Mesendoderm (in vitro differentiated cells): Measurements from ENCODE around the gene C1QL4.

Experiments
- DNase-seq: peaks from one replicate; pipeline ENCODE4 v3.0.0; 2013
- H2AK5ac ChIP-seq: 2 replicates; pipeline ENCODE4 v1.6.1; 2013; ENCODE audit warnings: low read length, inconsistent platforms
- H2BK120ac ChIP-seq: 2 replicates; pipeline ENCODE4 v1.6.1; 2013; ENCODE audit warnings: low read depth, mild to moderate bottlenecking, low read length, moderate library complexity, mixed read lengths
- H2BK15ac ChIP-seq: replicated peaks from 2 replicates; pipeline ENCODE4 v1.6.1; 2013; ENCODE audit warnings: low read depth, mild to moderate bottlenecking, moderate library complexity
- H2BK5ac ChIP-seq: 2 replicates; pipeline ENCODE4 v1.6.1; 2013; ENCODE audit warnings: low read length, inconsistent platforms
- H3K18ac ChIP-seq: 2 replicates; pipeline ENCODE4 v1.6.1; 2013; ENCODE audit warnings: mild to moderate bottlenecking, low read length, mixed read lengths
- H3K23ac ChIP-seq: one replicate; pipeline ENCODE4 v1.6.1; 2013; ENCODE audit warnings: low read length
- H3K27ac ChIP-seq: 2 replicates; pipeline ENCODE4 v1.5.1; 2013; ENCODE audit warnings: low read depth, mild to moderate bottlenecking, inconsistent platforms, low read length, moderate library complexity
- H3K27me3 ChIP-seq: 2 replicates; pipeline ENCODE4 v1.6.1; 2013; ENCODE audit warnings: low read length, control low read depth, mild to moderate bottlenecking, inconsistent platforms; ENCODE audit not compliant: insufficient read depth, poor library complexity
- H3K36me3 ChIP-seq: 2 replicates; pipeline ENCODE4 v1.6.1; 2013; ENCODE audit warnings: low read length, inconsistent platforms; ENCODE audit not compliant: control insufficient read depth, insufficient read depth
- H3K4ac ChIP-seq: one replicate; pipeline ENCODE4 v1.6.1; 2013; ENCODE audit warnings: low read depth, mild to moderate bottlenecking, low read length, moderate library complexity
- H3K4me1 ChIP-seq: 2 replicates; pipeline ENCODE4 v1.6.1; 2013; ENCODE audit warnings: low read depth, low read length, inconsistent platforms; ENCODE audit not compliant: control insufficient read depth
- H3K4me2 ChIP-seq: 2 replicates; pipeline ENCODE4 v1.6.1; 2013; ENCODE audit warnings: low read length
- H3K4me3 ChIP-seq: 2 replicates; pipeline ENCODE4 v1.5.1; 2013; ENCODE audit warnings: mild to moderate bottlenecking, low read length
- H3K56ac ChIP-seq: one replicate; pipeline ENCODE4 v1.6.1; 2013; ENCODE audit warnings: low read length
- H3K79me1 ChIP-seq: 2 replicates; pipeline ENCODE4 v1.6.1; 2013; ENCODE audit warnings: low read length, inconsistent platforms
- H3K79me2 ChIP-seq: 2 replicates; pipeline ENCODE4 v1.6.1; 2013; ENCODE audit warnings: mild to moderate bottlenecking, low read length; ENCODE audit not compliant: control insufficient read depth, insufficient read depth
- H3K9ac ChIP-seq: 2 replicates; pipeline ENCODE4 v1.6.1; 2013; ENCODE audit warnings: low read length, inconsistent platforms
- H4K5ac ChIP-seq: one replicate; pipeline ENCODE4 v1.6.1; 2013; ENCODE audit warnings: low read length
- H4K8ac ChIP-seq: one replicate; pipeline ENCODE4 v1.6.1; 2013; ENCODE audit warnings: low read depth, mild to moderate bottlenecking, control low read depth, low read length, moderate library complexity
- WGBS: extraction: QIAGEN DNeasy Blood & Tissue Kit; methylation state at CpG from one replicate; pipeline ENCODE4 v1.1.7; 2013; ENCODE audit warnings: low lambda C conversion rate, missing lambda C conversion rate; ENCODE audit not compliant: insufficient coverage; ENCODE audit errors: extremely low coverage; 5-methylcytosine and 5-hydroxymethylcytosine counted together

C1QL4 gene

GRCh38 chr12:49365542-49365941 is 28.6 kb upstream of the C1QL4 start:
- H3K4me3 ChIP-seq, result no peak overlapping the region

DNA sequence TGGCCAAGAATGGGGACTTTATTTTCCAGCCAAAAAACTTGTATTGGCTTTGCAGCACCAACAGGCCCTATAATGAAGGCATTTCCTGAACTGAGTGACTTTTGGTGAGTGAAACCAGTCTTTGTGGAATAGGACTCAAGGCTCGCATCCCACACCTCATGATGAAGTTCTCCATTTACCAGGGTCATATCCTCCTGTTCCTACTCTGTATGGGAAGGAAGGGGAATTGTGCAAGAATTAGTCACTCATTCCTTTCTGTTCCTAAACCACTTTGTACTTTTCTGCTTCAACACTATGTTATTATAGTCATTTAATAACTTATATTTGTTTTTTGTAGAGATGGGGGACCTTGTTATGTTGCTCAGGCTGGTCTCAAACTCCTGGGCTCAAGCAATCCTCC is 28.0 kb upstream of the C1QL4 start:
- H3K18ac ChIP-seq, result no peak overlapping the region
- no CpG with 5 or more reads among the region's 1 CpG for WGBS
- no peak overlapping the region for H3K56ac ChIP-seq
- no peak for DNase-seq
- H3K4me3 ChIP-seq, result no peak overlapping the region
- no peaks in the 10 kb centered on the region for H3K4me1 ChIP-seq
- H4K8ac ChIP-seq, result no peak overlapping the region
- H2BK5ac ChIP-seq, result no peak overlapping the region
- no peak overlapping the region for H3K27ac ChIP-seq
- no peaks in the 10 kb centered on the region for H3K79me1 ChIP-seq
- H2BK120ac ChIP-seq, result no peak overlapping the region
- H4K5ac ChIP-seq, result no peak overlapping the region
- no peaks in the 10 kb centered on the region for H3K27me3 ChIP-seq
- H2BK15ac ChIP-seq, result no peak overlapping the region
- H3K9ac ChIP-seq, result no peak overlapping the region
- H2AK5ac ChIP-seq, result no peak overlapping the region
- H3K4ac ChIP-seq, result no peak overlapping the region
- no peaks in the 10 kb centered on the region for H3K36me3 ChIP-seq
- peaks cover 16% of the 10 kb centered on the region for H3K79me2 ChIP-seq
- no peak overlapping the region for H3K23ac ChIP-seq
- H3K4me2 ChIP-seq, result no peak overlapping the region

More at GRCh38 chr12:49365542-49365941, 28.6 kb upstream of the C1QL4 start:
- Histone ChIP-seq H2BK5ac (no peak overlapping the region), H3K56ac (no peak overlapping the region), H4K5ac (no peak overlapping the region), H3K4me2 (no peak overlapping the region), H3K27me3 (no peaks in the 10 kb centered on the region), H3K79me2 (peaks cover 21% of the 10 kb centered on the region), H2AK5ac (no peak overlapping the region), H3K23ac (no peak overlapping the region), H3K36me3 (no peaks in the 10 kb centered on the region), H4K8ac (no peak overlapping the region), H3K27ac (no peak overlapping the region), H3K4me1 (no peaks in the 10 kb centered on the region), H3K79me1 (no peaks in the 10 kb centered on the region), H3K18ac (no peak overlapping the region), H3K9ac (no peak overlapping the region), H3K4ac (no peak overlapping the region), H2BK15ac (no peak overlapping the region), H2BK120ac (no peak overlapping the region)
- WGBS, result no CpG with 5 or more reads among the region's 5 CpGs
- DNase-seq, result no peak

DNA sequence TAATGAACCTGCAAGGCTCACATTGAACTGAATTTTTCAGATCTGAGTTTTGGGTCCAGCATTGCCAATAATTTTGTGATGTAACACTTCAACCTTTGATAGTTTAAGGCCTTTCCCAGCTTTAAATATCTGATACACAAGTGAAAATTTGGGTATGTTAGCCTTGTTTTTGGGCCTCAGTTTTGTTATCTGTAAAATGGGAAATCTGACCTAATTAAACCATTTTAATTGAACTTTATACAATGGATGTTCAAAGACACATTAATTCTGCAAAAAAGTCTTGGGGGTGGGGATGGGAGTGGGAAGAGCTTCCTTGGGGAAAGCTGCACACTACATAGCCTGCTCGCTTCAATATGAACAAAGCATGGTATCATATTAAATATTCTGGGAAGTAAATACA is 25.1 kb upstream of the C1QL4 start:
- no peaks in the 10 kb centered on the region for H3K79me2 ChIP-seq
- no peak overlapping the region for H4K8ac ChIP-seq
- no peaks in the 10 kb centered on the region for H3K36me3 ChIP-seq
- no peak overlapping the region for H2AK5ac ChIP-seq
- no peak overlapping the region for H3K4me3 ChIP-seq
- H3K27me3 ChIP-seq, result no peaks in the 10 kb centered on the region
- no peak overlapping the region for H3K23ac ChIP-seq
- no peaks in the 10 kb centered on the region for H3K4me1 ChIP-seq
- no peak overlapping the region for H3K56ac ChIP-seq
- H3K4ac ChIP-seq, result no peak overlapping the region
- no CpG with 5 or more reads among the region's 1 CpG for WGBS
- no peak overlapping the region for H2BK5ac ChIP-seq
- no peak overlapping the region for H2BK120ac ChIP-seq
- H4K5ac ChIP-seq, result no peak overlapping the region
- H3K18ac ChIP-seq, result no peak overlapping the region
- H3K9ac ChIP-seq, result no peak overlapping the region
- H3K27ac ChIP-seq, result no peak overlapping the region
- H2BK15ac ChIP-seq, result no peak overlapping the region
- no peaks in the 10 kb centered on the region for H3K79me1 ChIP-seq
- DNase-seq, result no peak
- no peak overlapping the region for H3K4me2 ChIP-seq

GRCh38 chr12:49359671-49360070 is 22.7 kb upstream of the C1QL4 start:
- Histone ChIP-seq H2BK120ac (no peak overlapping the region), H3K4me3 (no peak overlapping the region), H3K9ac (no peak overlapping the region), H3K36me3 (no peaks in the 10 kb centered on the region), H3K4me2 (no peak overlapping the region), H2BK15ac (no peak overlapping the region), H3K4ac (no peak overlapping the region), H3K56ac (no peak overlapping the region), H3K79me1 (no peaks in the 10 kb centered on the region), H3K27me3 (no peaks in the 10 kb centered on the region), H3K23ac (no peak overlapping the region), H3K27ac (no peak overlapping the region), H3K18ac (no peak overlapping the region), H4K5ac (no peak overlapping the region), H3K79me2 (no peaks in the 10 kb centered on the region), H4K8ac (no peak overlapping the region), H2BK5ac (no peak overlapping the region), H2AK5ac (no peak overlapping the region), H3K4me1 (no peaks in the 10 kb centered on the region)
- no peak for DNase-seq
- WGBS, result no CpG with 5 or more reads among the region's 7 CpGs

GRCh38 chr12:49358483-49359141 is 21.6 kb upstream of the C1QL4 start:
- Histone ChIP-seq H3K23ac (no peak overlapping the region), H3K79me2 (no peaks in the 10 kb centered on the region), H3K4me1 (no peaks in the 10 kb centered on the region), H3K18ac (no peak overlapping the region), H3K4ac (no peak overlapping the region), H3K4me3 (no peak overlapping the region), H3K4me2 (no peak overlapping the region), H3K9ac (no peak overlapping the region), H3K36me3 (no peaks in the 10 kb centered on the region), H2AK5ac (no peak overlapping the region), H2BK15ac (no peak overlapping the region), H4K5ac (no peak overlapping the region), H3K56ac (no peak overlapping the region), H3K27ac (no peak overlapping the region), H2BK120ac (no peak overlapping the region), H3K79me1 (no peaks in the 10 kb centered on the region), H4K8ac (no peak overlapping the region), H3K27me3 (no peaks in the 10 kb centered on the region), H2BK5ac (no peak overlapping the region)
- DNase-seq, result peak; percentile 88
- no CpG with 5 or more reads among the region's 7 CpGs for WGBS

- H3K18ac ChIP-seq, result no peak overlapping the region
- no peak overlapping the region for H2BK120ac ChIP-seq
- no peaks in the 10 kb centered on the region for H3K4me1 ChIP-seq
- no peak for DNase-seq
- H3K9ac ChIP-seq, result no peak overlapping the region
- H2BK15ac ChIP-seq, result no peak overlapping the region
- H3K23ac ChIP-seq, result no peak overlapping the region
- H4K5ac ChIP-seq, result no peak overlapping the region
- no peak overlapping the region for H2AK5ac ChIP-seq
- no peak overlapping the region for H3K4me2 ChIP-seq
- H3K36me3 ChIP-seq, result no peaks in the 10 kb centered on the region
- no peak overlapping the region for H3K56ac ChIP-seq
- H3K27me3 ChIP-seq, result no peaks in the 10 kb centered on the region
- H2BK5ac ChIP-seq, result no peak overlapping the region
- H3K79me2 ChIP-seq, result no peaks in the 10 kb centered on the region
- H3K4me3 ChIP-seq, result no peak overlapping the region
- no peak overlapping the region for H3K27ac ChIP-seq
- WGBS, result no CpG with 5 or more reads among the region's 3 CpGs
- no peak overlapping the region for H3K4ac ChIP-seq
- H4K8ac ChIP-seq, result no peak overlapping the region
- H3K79me1 ChIP-seq, result no peaks in the 10 kb centered on the region
Measured at GRCh38 chr12:49357103-49357678, 20.2 kb upstream of the C1QL4 start.
